Mesenchymal stem cell (in vitro differentiated cells and primary cell): ENCODE data around the gene CCSER1.

ENCODE experiments used
- DNase-seq: peaks from one replicate; pipeline ENCODE4 v3.0.0-alpha.2; 2013
- H2AFZ ChIP-seq: one replicate; pipeline ENCODE4 v1.6.1; 2013; ENCODE audit warnings: low read depth, mild to moderate bottlenecking, control low read depth, inconsistent platforms, low read length, moderate library complexity
- H2AK5ac ChIP-seq: 2 replicates; pipeline ENCODE4 v1.6.1; 2013; ENCODE audit warnings: low read length, moderate library complexity, mild to moderate bottlenecking, inconsistent platforms; ENCODE audit not compliant: severe bottlenecking
- H2BK120ac ChIP-seq: one replicate; pipeline ENCODE4 v1.6.1; 2013; ENCODE audit warnings: low read depth, mild to moderate bottlenecking, inconsistent platforms, low read length, moderate library complexity
- H2BK12ac ChIP-seq, 2 experiments: one replicate each; pipeline ENCODE4 v1.6.1; 2013; ENCODE audit warnings: inconsistent platforms in 2 of 2, low read length in 2 of 2, mild to moderate bottlenecking in 2 of 2, moderate library complexity in 2 of 2, control low read depth in 1 of 2
- H2BK15ac ChIP-seq: one replicate; pipeline ENCODE4 v1.6.1; 2013; ENCODE audit warnings: mild to moderate bottlenecking, low read depth, inconsistent platforms; ENCODE audit not compliant: poor library complexity, severe bottlenecking
- H2BK5ac ChIP-seq: 2 replicates; pipeline ENCODE4 v1.6.1; 2013; ENCODE audit warnings: low read depth, mild to moderate bottlenecking, low read length, control low read depth, inconsistent platforms; ENCODE audit not compliant: poor library complexity, severe bottlenecking
- H3K14ac ChIP-seq, 2 experiments: one replicate each; pipeline ENCODE4 v1.6.1; 2013; ENCODE audit warnings: inconsistent platforms in 2 of 2, low read length in 2 of 2, control low read depth in 1 of 2, mild to moderate bottlenecking in 1 of 2, moderate library complexity in 1 of 2
- H3K18ac ChIP-seq, 2 experiments: one replicate each; pipeline ENCODE4 v1.6.1; 2013; ENCODE audit warnings: inconsistent platforms in 2 of 2, low read length in 2 of 2, control low read depth in 1 of 2, low read depth in 1 of 2, mild to moderate bottlenecking in 1 of 2
- H3K23ac ChIP-seq, 2 experiments: one replicate each; pipeline ENCODE4 v1.6.1; 2013; ENCODE audit warnings: inconsistent platforms in 2 of 2, low read length in 2 of 2, mild to moderate bottlenecking in 2 of 2, moderate library complexity in 2 of 2, control low read depth in 1 of 2
- H3K27ac ChIP-seq: 2 replicates; pipeline ENCODE4 v1.5.1; 2013; ENCODE audit warnings: mild to moderate bottlenecking, moderate library complexity, low read length, control low read depth, inconsistent platforms; ENCODE audit not compliant: poor library complexity, severe bottlenecking
- H3K27me3 ChIP-seq, 2 experiments: 2 replicates each; pipeline versions ENCODE4 v1.6.1 to v1.7.0; 2013; ENCODE audit warnings: low read length in 2 of 2, mild to moderate bottlenecking in 2 of 2, moderate library complexity in 2 of 2, control low read depth in 1 of 2, inconsistent platforms in 1 of 2; ENCODE audit not compliant: control insufficient read depth in 1 of 2, insufficient read depth in 1 of 2
- H3K36me3 ChIP-seq, 2 experiments: 2 replicates each; pipeline versions ENCODE4 v1.6.1 to v1.7.0; 2013; ENCODE audit warnings: low read length in 2 of 2, control low read depth in 1 of 2, inconsistent platforms in 1 of 2, low read depth in 1 of 2, mild to moderate bottlenecking in 1 of 2; ENCODE audit not compliant: insufficient read depth in 2 of 2, control insufficient read depth in 1 of 2
- H3K4ac ChIP-seq, 2 experiments: one replicate each; pipeline ENCODE4 v1.6.1; 2013; ENCODE audit warnings: inconsistent platforms in 2 of 2, low read length in 2 of 2, mild to moderate bottlenecking in 2 of 2, moderate library complexity in 2 of 2, control low read depth in 1 of 2, low read depth in 1 of 2
- H3K4me1 ChIP-seq: 2 replicates; pipeline ENCODE4 v1.6.1; 2013; ENCODE audit warnings: low read depth, low read length, control low read depth; ENCODE audit not compliant: control insufficient read depth, insufficient read depth
- H3K4me2 ChIP-seq: 2 replicates; pipeline ENCODE4 v1.6.1; 2013; ENCODE audit warnings: low read length, mild to moderate bottlenecking, inconsistent platforms; ENCODE audit not compliant: poor library complexity, severe bottlenecking
- H3K4me3 ChIP-seq, 2 experiments: 2 replicates each; pipeline versions ENCODE4 v1.5.1 to v1.7.0; 2013; ENCODE audit warnings: low read length in 2 of 2, mild to moderate bottlenecking in 2 of 2, control low read depth in 1 of 2, low read depth in 1 of 2; ENCODE audit not compliant: insufficient read depth in 1 of 2
- H3K79me1 ChIP-seq: replicated peaks from 2 replicates; pipeline ENCODE4 v1.6.1; 2013; ENCODE audit warnings: mild to moderate bottlenecking, control low read depth, low read length, inconsistent platforms; ENCODE audit not compliant: poor library complexity, severe bottlenecking
- H3K9ac ChIP-seq: 2 replicates; pipeline ENCODE4 v1.7.0; 2013; ENCODE audit warnings: mild to moderate bottlenecking, low read length, moderate library complexity
- H3K9me3 ChIP-seq: 2 replicates; pipeline ENCODE4 v1.7.0; 2013; ENCODE audit warnings: mild to moderate bottlenecking, low read length; ENCODE audit not compliant: control insufficient read depth
- H4K8ac ChIP-seq: one replicate; pipeline ENCODE4 v1.6.1; 2013; ENCODE audit warnings: inconsistent platforms, mild to moderate bottlenecking, low read length, moderate library complexity
- H4K91ac ChIP-seq: one replicate; pipeline ENCODE4 v1.6.1; 2013; ENCODE audit warnings: mild to moderate bottlenecking, low read length, inconsistent platforms
- WGBS: methylation state at CpG from one replicate; pipeline ENCODE4 v1.1.7; 2013; ENCODE audit warnings: mixed read lengths; 5-methylcytosine and 5-hydroxymethylcytosine counted together

CCSER1 gene

GRCh38 chr4:91015861-91016260 lies 888.7 kb downstream of the CCSER1 start:
- Histone ChIP-seq H2AFZ (no peak overlapping the region), H4K91ac (no peak overlapping the region), H2BK15ac (no peak overlapping the region), H3K4me1 (no peaks in the 10 kb centered on the region), H3K9ac (no peak overlapping the region), H3K4me3 (no peak overlapping the region), H4K8ac (no peak overlapping the region), H3K79me1 (no peaks in the 10 kb centered on the region), H2AK5ac (no peak overlapping the region), H2BK5ac (no peak overlapping the region), H3K27me3 (no peaks in the 10 kb centered on the region), H3K23ac (no peak overlapping the region), H2BK12ac (no peak overlapping the region), H3K18ac (no peak overlapping the region), H3K4ac (no peak overlapping the region), H3K4me2 (no peak overlapping the region), H3K9me3 (no peaks in the 10 kb centered on the region), H3K36me3 (no peaks in the 10 kb centered on the region), H3K27ac (no peak overlapping the region), H2BK120ac (no peak overlapping the region), H3K14ac (no peak overlapping the region)
- no peak for DNase-seq
- 100% methylated on average over 2 of the region's 3 CpGs for WGBS

GRCh38 chr4:91019513-91019912 lies 892.3 kb downstream of the CCSER1 start:
- WGBS: no CpG with 5 or more reads among the region's 1 CpG
- Histone ChIP-seq H3K4me1 (no peaks in the 10 kb centered on the region), H2BK120ac (no peak overlapping the region), H3K14ac (no peak overlapping the region), H2AK5ac (no peak overlapping the region), H3K4ac (no peak overlapping the region), H3K4me2 (no peak overlapping the region), H2BK15ac (no peak overlapping the region), H2BK5ac (no peak overlapping the region), H3K79me1 (no peaks in the 10 kb centered on the region), H3K36me3 (no peaks in the 10 kb centered on the region), H2AFZ (no peak overlapping the region), H3K27me3 (no peaks in the 10 kb centered on the region), H3K4me3 (no peak overlapping the region), H3K18ac (no peak overlapping the region), H4K91ac (no peak overlapping the region), H3K9me3 (no peaks in the 10 kb centered on the region), H3K23ac (no peak overlapping the region), H4K8ac (no peak overlapping the region), H3K9ac (no peak overlapping the region), H3K27ac (no peak overlapping the region), H2BK12ac (no peak overlapping the region)
- no peak for DNase-seq

- no peak overlapping the region for H3K23ac ChIP-seq
- H3K9me3 ChIP-seq: no peaks in the 10 kb centered on the region
- H3K4me2 ChIP-seq: no peak overlapping the region
- no peaks in the 10 kb centered on the region for H3K4me1 ChIP-seq
- no peak overlapping the region for H3K27ac ChIP-seq
- no peak overlapping the region for H3K9ac ChIP-seq
- H3K4ac ChIP-seq: no peak overlapping the region
- H4K91ac ChIP-seq: no peak overlapping the region
- no peaks in the 10 kb centered on the region for H3K27me3 ChIP-seq
- H2AFZ ChIP-seq: no peak overlapping the region
- no peak overlapping the region for H3K18ac ChIP-seq
- H3K4me3 ChIP-seq: no peak overlapping the region
- no peak overlapping the region for H2BK12ac ChIP-seq
- no peak for DNase-seq
- no peak overlapping the region for H2BK120ac ChIP-seq
- no peaks in the 10 kb centered on the region for H3K79me1 ChIP-seq
- H3K36me3 ChIP-seq: no peaks in the 10 kb centered on the region
- H3K14ac ChIP-seq: no peak overlapping the region
- no peak overlapping the region for H2BK5ac ChIP-seq
- H4K8ac ChIP-seq: no peak overlapping the region
- H2AK5ac ChIP-seq: no peak overlapping the region
- no peak overlapping the region for H2BK15ac ChIP-seq
Observed at GRCh38 chr4:91025241-91026148, 898.3 kb downstream of the CCSER1 start.

- H4K91ac ChIP-seq: no peak overlapping the region
- H2AFZ ChIP-seq: no peak overlapping the region
- H2BK15ac ChIP-seq: no peak overlapping the region
- H2BK120ac ChIP-seq: no peak overlapping the region
- no peaks in the 10 kb centered on the region for H3K4me1 ChIP-seq
- H3K9me3 ChIP-seq: no peaks in the 10 kb centered on the region
- no peak overlapping the region for H3K4me3 ChIP-seq
- H3K4me2 ChIP-seq: no peak overlapping the region
- no CpG with 5 or more reads among the region's 1 CpG for WGBS
- no peaks in the 10 kb centered on the region for H3K27me3 ChIP-seq
- no peak for DNase-seq
- H3K23ac ChIP-seq: no peak overlapping the region
- no peak overlapping the region for H3K27ac ChIP-seq
- H2BK12ac ChIP-seq: no peak overlapping the region
- H2AK5ac ChIP-seq: no peak overlapping the region
- no peak overlapping the region for H3K4ac ChIP-seq
- no peaks in the 10 kb centered on the region for H3K79me1 ChIP-seq
- H4K8ac ChIP-seq: no peak overlapping the region
- H2BK5ac ChIP-seq: no peak overlapping the region
- no peaks in the 10 kb centered on the region for H3K36me3 ChIP-seq
- no peak overlapping the region for H3K9ac ChIP-seq
- no peak overlapping the region for H3K18ac ChIP-seq
- H3K14ac ChIP-seq: no peak overlapping the region
Observed at GRCh38 chr4:91028228-91028627, 901.0 kb downstream of the CCSER1 start.
